HFF-Myc (cell line): ENCODE data around the gene ERN1.
A peak's percentile ranks its signal among the peaks of the same experiment; 100 is the strongest.

Source experiments
- DNase-seq: peaks from one replicate; pipeline ENCODE4 v3.0.0-alpha.2; 2011; ENCODE audit warnings: low read depth; ENCODE audit errors: extremely low read depth
- H3K4me3 ChIP-seq: replicated peaks from 2 replicates; pipeline ENCODE4 v1.5.1; 2011; ENCODE audit warnings: low read depth, mild to moderate bottlenecking, control low read depth, low read length
- CTCF ChIP-seq: IDR thresholded peaks from 2 replicates; pipeline ENCODE4 v1.5.1; 2012; ENCODE audit warnings: mild to moderate bottlenecking, low read depth, low read length, control low read depth; ENCODE audit errors: missing control alignments

The ERN1 gene

GRCh38 chr17:64001091-64001579, 128.8 kb downstream of the ERN1 start:
- TF ChIP-seq CTCF, result no peak
- H3K4me3 ChIP-seq, result no peak overlapping the region
- no peak for DNase-seq

- no peak overlapping the region for H3K4me3 ChIP-seq
- TF ChIP-seq CTCF, result no peak
- no peak for DNase-seq
Measured at GRCh38 chr17:63999680-64000531, 130.0 kb downstream of the ERN1 start.

- DNase-seq, result no peak
- H3K4me3 ChIP-seq, result peak overlapping the region; percentile 37
- no peak for TF ChIP-seq CTCF
Measured at GRCh38 chr17:63998721-63999679, 130.9 kb downstream of the ERN1 start.

- peak within 1 kb of the TSS; percentile 37 for H3K4me3 ChIP-seq
- DNase-seq, result no peak
- TF ChIP-seq CTCF, result no peak
Measured at GRCh38 chr17:63998050-63998720, 131.8 kb downstream of the ERN1 start, which contains the start of gene PRR29. TSS of gene PRR29 (plus strand) at chr17:63998351. CDS start at chr17:63998365, 14 bp downstream.

- no peak for TF ChIP-seq CTCF
- H3K4me3 ChIP-seq, result peak overlapping the region; percentile 37; the same call in 1 of the 2 replicates
- no peak for DNase-seq
Measured at GRCh38 chr17:63997341-63998048, 132.4 kb downstream of the ERN1 start.
